ENCODE data around the gene ITPRIPL2.
A peak's percentile ranks its signal among the peaks of the same experiment; 100 is the strongest.

The ITPRIPL2 gene

GRCh38 chr16:19092653-19093410 is 20.9 kb upstream of the ITPRIPL2 start:
- no peak for DNase-seq
- in situ Hi-C loops (cut with MboI; ENCODE audit: low pct_unique_long_range_greater_than_20kb, low sequenced_read_pairs): loop anchor here (10.0 kb wide), 1 partner anchor 272 kb away; no protein-coding TSS in a partner anchor

DNA sequence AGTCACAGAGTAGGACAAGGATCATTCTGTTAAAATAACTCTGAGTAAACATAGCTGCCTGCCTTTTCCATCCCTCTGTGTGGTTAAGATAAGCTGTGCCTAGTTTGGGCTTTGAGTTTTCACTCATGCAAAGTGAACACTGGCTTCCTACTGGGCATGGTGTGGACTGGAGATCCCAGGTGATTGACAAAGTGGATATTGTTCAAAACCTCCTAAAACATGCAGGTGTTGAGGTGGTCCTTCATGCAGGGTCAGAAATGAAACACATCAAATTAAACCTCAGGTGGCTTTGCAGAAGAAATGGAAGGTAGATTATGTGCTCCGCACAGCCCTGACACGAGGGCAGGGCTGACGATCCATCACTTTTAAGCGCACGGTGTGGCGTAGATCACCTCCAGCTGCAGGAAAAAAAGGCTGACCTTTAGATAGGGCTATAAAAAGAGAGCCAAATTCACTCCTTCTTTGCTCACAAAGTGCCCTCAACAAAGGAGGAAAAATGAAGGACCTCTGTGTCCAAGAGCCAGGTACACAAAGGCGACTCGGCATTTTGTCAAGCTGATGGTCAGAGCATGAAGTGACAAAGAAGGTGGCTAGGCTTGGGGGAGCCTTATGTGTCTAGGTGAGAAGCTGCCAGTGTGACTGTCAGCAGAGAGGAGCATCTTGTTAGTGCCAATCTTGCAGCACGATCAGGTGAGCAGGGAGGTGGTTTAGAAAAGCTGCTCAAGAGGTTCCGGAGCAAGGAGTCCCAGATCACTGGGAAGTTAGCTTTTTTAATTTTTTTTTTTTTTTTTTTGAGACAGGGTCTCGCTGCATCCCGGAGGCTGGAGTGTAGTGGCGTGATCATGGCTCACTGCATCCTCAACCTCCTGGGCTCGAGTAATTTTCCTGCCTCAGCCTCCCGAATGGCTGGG is 19.9 kb upstream of the ITPRIPL2 start:
- in situ Hi-C loops (cut with MboI; ENCODE audit: low pct_unique_long_range_greater_than_20kb, low sequenced_read_pairs): loop anchor here (10.0 kb wide), 1 partner anchor 271 kb away; no protein-coding TSS in a partner anchor
- DNase-seq: no peak

- in situ Hi-C loops (cut with MboI; ENCODE audit: low pct_unique_long_range_greater_than_20kb, low sequenced_read_pairs): loop anchor here (10.0 kb wide), 1 partner anchor 270 kb away; no protein-coding TSS in a partner anchor
- DNase-seq: peak; percentile 46
Observed at GRCh38 chr16:19094542-19095365, 19.0 kb upstream of the ITPRIPL2 start.

- in situ Hi-C loops (cut with MboI; ENCODE audit: low pct_unique_long_range_greater_than_20kb, low sequenced_read_pairs): loop anchor here (10.0 kb wide), 1 partner anchor 269 kb away; no protein-coding TSS in a partner anchor
- no peak for DNase-seq
Observed at GRCh38 chr16:19095654-19096053, 18.1 kb upstream of the ITPRIPL2 start.

GRCh38 chr16:19098173-19098572 is 15.6 kb upstream of the ITPRIPL2 start:
- DNase-seq: no peak
- in situ Hi-C loops (cut with MboI; ENCODE audit: low pct_unique_long_range_greater_than_20kb, low sequenced_read_pairs): loop anchor here (10.0 kb wide), 1 partner anchor 267 kb away; no protein-coding TSS in a partner anchor

- in situ Hi-C loops (cut with MboI; ENCODE audit: low pct_unique_long_range_greater_than_20kb, low sequenced_read_pairs): no loop called here
- DNase-seq: no peak
Observed at GRCh38 chr16:19102187-19102872, 11.4 kb upstream of the ITPRIPL2 start.

- in situ Hi-C loops (cut with MboI; ENCODE audit: low pct_unique_long_range_greater_than_20kb, low sequenced_read_pairs): no loop called here
- DNase-seq: no peak
Observed at GRCh38 chr16:19104607-19105006, 9.2 kb upstream of the ITPRIPL2 start.

DNA sequence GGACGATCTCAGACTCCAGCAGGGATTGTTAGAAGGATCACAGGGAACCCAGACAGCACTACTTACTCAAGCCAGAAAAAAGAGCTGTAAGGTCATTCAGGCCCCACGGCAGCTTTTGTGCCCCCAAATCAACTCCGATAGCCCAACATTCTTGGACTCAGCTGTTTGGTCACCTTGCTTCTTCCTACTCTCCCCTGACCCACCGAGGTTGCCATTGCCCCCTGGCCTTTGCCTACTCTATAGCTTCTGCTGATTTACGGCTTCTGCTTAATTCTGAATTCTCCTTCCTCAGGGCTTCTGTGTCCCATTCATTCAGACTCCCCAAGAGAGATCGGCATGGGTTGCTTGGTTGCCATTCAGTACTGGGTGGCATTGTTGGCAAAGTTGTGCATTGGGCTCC is 8.6 kb upstream of the ITPRIPL2 start:
- in situ Hi-C loops (cut with MboI; ENCODE audit: low pct_unique_long_range_greater_than_20kb, low sequenced_read_pairs): no loop called here
- DNase-seq: no peak

DNA sequence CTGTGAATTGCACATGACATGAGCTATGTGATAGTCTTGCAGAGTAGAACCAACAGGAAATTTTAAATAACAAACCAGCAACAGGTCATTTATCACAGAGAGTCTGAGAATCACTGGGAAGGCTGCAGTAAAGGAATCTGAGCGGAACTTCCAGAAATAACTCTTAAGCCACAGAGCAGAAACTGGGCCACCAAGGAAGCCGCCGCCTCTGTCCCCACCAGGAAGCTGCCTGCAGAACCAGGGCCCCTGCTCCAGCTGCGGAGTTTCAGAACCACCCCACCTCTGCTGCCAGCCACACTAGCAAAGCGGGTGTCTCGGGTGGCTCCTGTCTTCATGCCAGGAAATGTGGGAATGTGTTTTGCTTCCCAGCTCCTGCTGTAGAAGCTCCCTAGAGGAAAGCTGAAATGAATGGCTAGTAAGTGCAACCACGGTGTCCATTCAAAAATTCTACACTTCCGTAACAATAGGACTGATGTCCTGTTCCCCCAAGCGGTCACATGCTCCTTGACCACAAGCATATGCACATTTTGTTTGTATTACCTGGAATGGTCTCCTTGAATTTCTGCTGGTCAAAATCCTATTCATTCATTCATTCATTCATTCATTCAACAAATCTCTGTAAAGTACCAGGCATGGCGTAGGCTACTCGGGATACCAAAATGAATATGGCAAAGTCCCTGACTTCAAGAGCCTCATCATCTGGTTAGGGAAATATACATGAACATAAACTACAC is 7.7 kb upstream of the ITPRIPL2 start:
- in situ Hi-C loops (cut with MboI; ENCODE audit: low pct_unique_long_range_greater_than_20kb, low sequenced_read_pairs): no loop called here
- no peak for DNase-seq

DNA sequence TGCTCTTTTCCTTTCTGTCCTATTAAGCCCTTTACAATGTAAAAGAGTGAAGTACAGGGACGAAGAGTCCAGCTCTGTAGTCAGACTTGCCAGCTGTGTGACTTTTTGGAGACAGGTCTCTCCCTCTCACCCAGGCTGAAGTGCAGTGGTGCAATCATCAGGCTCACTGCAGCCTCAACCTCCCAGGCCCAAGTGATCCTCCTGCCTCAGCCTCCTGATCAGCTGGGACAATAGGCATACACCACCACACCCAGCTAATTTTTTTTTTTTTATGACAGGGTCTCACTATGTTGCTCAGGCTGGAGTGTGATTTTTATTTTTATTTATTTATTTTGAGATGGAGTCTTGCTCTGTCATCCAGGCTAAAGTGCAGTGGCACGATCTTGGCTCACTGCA is 7.1 kb upstream of the ITPRIPL2 start:
- no peak for DNase-seq
- in situ Hi-C loops (cut with MboI; ENCODE audit: low pct_unique_long_range_greater_than_20kb, low sequenced_read_pairs): no loop called here

DNA sequence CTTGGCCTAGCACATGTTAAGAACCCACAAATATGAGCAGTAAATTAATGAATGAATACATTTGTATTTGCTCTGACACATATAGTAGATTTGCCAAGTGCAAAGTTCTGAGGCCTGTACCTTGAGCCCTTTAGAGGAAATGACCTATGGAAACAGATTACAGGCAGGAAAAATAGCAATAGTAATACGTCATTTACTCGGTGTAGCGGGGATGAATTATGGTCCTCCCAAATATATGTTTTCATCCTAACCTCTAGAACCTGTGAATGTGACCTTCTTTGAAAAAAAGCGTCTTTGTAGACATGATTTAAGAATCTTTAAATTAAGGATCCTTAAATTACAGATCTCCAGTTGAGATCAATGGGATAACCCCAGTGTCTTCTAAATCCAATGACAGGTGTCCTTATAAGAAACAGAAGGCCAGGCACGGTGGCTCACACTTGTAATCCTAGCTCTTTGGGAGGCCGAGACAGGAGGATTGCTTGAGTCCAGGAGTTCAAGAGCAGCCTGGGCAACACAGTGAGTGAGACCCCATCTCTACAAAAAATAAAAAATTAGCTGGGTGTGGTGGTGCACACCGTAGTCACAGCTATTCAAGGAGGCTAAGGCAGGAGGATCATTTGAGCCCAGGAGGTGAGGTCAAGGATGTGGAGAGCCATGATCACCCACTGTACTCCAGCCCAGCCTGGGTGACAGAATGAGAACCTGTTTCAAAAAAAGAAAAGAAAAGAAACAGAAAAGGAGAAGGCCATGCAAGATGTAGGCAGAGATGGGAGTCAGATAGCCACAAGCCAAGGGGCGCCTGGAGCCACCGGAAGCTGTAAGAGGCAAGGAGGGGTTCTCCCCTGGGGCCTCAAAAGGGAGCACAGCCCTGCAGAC is 5.1 kb upstream of the ITPRIPL2 start:
- in situ Hi-C loops (cut with MboI; ENCODE audit: low pct_unique_long_range_greater_than_20kb, low sequenced_read_pairs): no loop called here
- DNase-seq: no peak

- in situ Hi-C loops (cut with MboI; ENCODE audit: low pct_unique_long_range_greater_than_20kb, low sequenced_read_pairs): no loop called here
- no peak for DNase-seq
Observed at GRCh38 chr16:19109288-19109664, 4.5 kb upstream of the ITPRIPL2 start.

DNA sequence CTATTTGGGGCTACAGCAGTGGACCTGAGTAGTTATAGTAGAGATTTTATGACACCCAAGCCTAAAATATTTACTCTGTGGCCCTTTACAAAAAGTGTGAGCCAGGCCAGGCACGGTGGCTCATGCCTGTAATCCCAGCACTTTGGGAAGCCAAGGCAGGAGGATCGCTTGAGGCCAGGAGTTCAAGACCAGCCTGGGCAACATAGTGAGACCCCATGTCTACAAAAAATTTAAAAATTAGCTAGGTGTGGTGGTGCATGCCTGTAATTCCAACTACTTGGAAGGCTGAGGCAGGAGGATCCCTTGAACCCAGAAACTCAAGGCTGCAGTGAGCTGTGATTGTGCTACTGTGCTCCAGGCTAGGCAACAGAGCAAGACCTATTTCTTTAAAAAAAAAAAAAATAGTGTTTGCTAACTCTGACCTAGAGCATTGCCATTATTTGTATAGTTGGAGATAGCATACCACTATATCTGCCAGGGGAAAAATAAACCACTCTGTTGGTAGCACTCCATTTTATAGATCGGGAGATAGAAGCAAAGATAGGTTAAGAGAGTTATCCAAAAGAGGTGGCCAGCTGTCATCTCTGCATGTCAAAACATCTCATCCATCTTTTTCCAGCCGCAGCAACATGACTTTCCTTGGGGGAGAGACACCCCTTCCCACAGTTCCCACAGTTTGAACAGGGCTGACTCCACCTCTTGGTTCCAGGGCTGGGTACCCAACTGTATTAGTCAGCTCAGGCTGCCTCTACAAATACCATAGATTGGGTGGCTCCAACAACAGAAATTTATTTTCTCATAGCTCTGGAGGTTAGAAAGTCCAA is 3.0 kb upstream of the ITPRIPL2 start:
- DNase-seq: no peak
- in situ Hi-C loops (cut with MboI; ENCODE audit: low pct_unique_long_range_greater_than_20kb, low sequenced_read_pairs): no loop called here

DNA sequence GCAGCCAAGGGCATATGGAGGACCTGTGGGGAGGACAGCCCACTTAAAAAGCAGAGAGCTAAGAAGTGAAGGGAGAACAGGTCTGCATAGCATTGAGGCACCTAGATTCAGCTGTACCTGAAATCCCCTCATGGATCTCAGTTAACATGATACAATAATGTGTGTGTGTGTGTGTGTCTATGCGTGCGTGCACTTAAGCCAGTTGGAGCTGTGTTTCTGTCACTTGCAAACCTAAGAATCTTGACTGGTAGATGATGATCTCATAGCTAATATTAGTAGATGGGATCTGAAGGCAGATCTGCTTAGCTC is 1.7 kb upstream of the ITPRIPL2 start:
- no peak for DNase-seq
- in situ Hi-C loops (cut with MboI; ENCODE audit: low pct_unique_long_range_greater_than_20kb, low sequenced_read_pairs): no loop called here

DNA sequence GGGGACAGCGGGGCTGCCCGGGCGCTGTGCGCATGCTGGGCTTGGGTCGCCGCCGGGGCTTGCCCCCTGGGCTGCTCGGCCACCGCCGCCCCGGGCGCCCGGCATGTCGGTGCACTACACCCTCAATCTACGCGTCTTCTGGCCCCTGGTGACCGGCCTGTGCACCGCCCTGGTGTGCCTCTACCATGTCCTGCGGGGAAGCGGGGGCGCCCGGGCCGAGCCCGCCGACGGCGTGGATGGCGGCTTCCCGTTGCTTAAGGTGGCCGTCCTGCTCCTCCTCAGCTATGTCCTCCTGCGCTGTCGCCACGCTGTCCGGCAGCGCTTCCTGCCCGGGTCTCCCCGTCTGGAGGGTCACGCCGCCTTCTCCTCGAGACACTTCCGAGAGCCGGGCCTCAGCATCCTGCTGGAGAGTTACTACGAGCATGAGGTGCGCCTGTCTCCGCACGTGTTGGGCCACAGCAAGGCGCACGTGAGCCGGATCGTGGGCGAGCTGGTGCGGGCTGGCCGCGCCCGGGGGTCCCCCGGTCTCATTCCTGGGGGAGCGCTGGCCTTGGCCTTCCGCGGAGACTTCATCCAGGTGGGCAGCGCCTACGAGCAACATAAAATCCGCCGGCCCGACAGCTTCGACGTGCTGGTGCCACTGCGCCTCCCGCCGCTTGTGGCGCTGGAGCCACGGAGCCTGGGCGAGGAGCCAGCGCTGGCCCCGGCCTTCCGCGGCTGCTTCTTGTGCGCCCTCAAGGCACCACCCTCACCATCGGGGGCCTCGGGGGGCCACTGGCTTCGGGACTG is 789 bp downstream of the ITPRIPL2 start:
- peak; percentile 59 for DNase-seq
- in situ Hi-C loops (cut with MboI; ENCODE audit: low pct_unique_long_range_greater_than_20kb, low sequenced_read_pairs): no loop called here

Data from KBM-7 (cell line).